ENCODE measurements around the gene PCDHB1. TPM values are rescaled to one million over a fixed set of nuclear protein-coding genes. Genes with fewer than 3 reads are reported as not detected.

Gene PCDHB1
- total and polyA plus RNA-seq, 5 experiments from 2014 or later, result not detected

DNA sequence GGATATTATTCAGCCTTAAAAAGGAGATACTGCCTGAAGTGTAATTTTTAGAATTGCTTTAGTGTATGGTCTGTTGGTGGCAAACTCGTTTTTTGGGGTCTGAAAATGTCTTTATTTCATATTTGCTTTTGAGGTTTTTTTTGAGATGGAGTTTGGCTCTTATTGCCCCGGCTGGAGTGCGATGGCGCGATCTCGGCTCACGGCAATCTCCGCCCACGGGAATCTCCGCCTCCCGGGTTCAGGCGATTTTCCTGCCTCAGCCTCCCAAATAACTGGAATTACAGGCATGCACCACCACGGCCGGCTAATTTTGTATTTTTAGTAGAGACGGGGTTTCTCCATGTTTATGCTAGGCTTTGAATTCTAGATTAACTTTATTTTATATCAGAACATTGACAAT lies 20.2 kb upstream of the PCDHB1 start:
- Mint-ChIP-seq H3K36me3 (no peaks in the 10 kb centered on the region), H3K9me3 (peaks cover 0 to 4% (median 0%) of the 10 kb centered on the region in 9 donors), H3K27ac (no peak overlapping the region), H3K27me3 (peaks cover 0 to 11% (median 4%) of the 10 kb centered on the region in 5 donors), H3K4me3 (no peak overlapping the region), H3K4me1 (no peaks in the 10 kb centered on the region)
- POLR2A ChIA-PET, result no interaction called here
- ATAC-seq, result no peak
- DNase-seq, result no peak

DNA sequence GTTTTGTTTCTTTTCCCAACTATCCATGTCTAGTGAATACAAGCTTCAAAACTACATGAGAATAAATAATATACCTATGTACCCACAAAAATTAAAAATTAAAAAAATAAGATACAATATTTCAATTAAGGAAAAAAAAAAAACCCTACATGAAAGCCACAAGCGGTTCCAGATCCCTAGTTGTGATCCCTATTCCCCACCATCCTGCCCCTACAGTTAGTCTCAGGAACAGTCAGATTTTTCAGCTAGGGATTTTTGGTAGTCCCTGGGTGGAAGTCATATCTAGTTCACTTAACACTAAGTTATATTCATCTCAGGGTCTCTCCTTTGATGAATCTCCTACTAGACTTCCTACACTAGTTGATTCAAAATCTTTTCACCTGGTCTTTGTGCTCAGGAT lies 18.5 kb upstream of the PCDHB1 start:
- POLR2A ChIA-PET, result no interaction called here
- no peaks in the 10 kb centered on the region for H3K4me1 Mint-ChIP-seq
- no peak overlapping the region for H3K4me3 Mint-ChIP-seq
- ATAC-seq, result no peak
- no peak for DNase-seq
- H3K36me3 Mint-ChIP-seq, result no peaks in the 10 kb centered on the region
- peaks cover 0 to 21% (median 6%) of the 10 kb centered on the region in 5 donors for H3K27me3 Mint-ChIP-seq
- peaks cover 0 to 11% (median 2%) of the 10 kb centered on the region in 9 donors for H3K9me3 Mint-ChIP-seq
- no peak overlapping the region for H3K27ac Mint-ChIP-seq

DNA sequence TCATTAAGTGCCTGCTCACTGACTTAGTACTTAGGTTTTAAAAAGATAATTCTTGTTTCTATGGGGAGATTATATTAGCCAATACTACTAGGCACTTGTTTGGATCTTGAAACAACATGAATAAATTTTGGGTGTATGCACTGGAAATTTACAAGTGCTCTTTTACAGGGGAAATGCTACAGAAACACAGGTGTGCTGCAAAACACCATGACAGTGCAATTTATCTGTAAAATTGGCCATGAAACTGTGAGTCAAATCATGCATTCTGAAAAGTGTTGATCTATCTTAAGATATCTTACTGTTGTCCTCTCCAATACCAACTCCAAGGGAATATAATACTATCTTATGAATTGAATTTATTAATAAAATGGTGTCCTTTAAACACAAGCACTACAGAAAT lies 12.1 kb upstream of the PCDHB1 start:
- H3K4me1 Mint-ChIP-seq, result no peaks in the 10 kb centered on the region
- H3K27ac Mint-ChIP-seq, result no peak overlapping the region
- H3K36me3 Mint-ChIP-seq, result no peaks in the 10 kb centered on the region
- no peak for DNase-seq
- ATAC-seq, result no peak
- POLR2A ChIA-PET, result no interaction called here
- peaks cover 0 to 18% (median 7%) of the 10 kb centered on the region in 9 donors for H3K9me3 Mint-ChIP-seq
- H3K27me3 Mint-ChIP-seq, result peaks cover under 1 to 29% (median 12%) of the 10 kb centered on the region in 5 donors
- H3K4me3 Mint-ChIP-seq, result no peak overlapping the region

DNA sequence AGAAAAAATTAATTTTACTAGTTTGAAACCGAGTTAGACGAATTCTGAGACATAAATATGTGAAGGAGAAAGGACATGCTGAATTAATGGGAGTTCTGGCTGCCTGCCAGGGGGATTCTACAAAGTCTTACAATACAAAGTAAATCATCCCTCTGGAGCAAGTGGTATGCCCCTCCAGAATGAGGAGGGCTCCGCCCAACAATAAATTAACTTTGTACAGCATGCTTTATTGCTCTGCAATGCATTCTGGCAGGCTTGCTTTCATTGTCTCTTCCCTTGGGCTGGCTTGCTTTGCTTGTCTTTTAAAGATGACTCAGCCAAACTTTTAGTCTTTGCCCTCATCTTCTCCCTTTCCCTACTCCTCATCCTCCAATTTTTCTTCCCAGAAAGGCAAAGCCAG lies 11.7 kb upstream of the PCDHB1 start:
- H3K4me3 Mint-ChIP-seq, result no peak overlapping the region
- H3K36me3 Mint-ChIP-seq, result peaks cover 0 to 4% (median 0%) of the 10 kb centered on the region in 3 donors
- H3K9me3 Mint-ChIP-seq, result peaks cover 0 to 18% (median 8%) of the 10 kb centered on the region in 9 donors
- no peak for DNase-seq
- H3K4me1 Mint-ChIP-seq, result no peaks in the 10 kb centered on the region
- POLR2A ChIA-PET, result no interaction called here
- no peak overlapping the region for H3K27ac Mint-ChIP-seq
- peaks cover 5 to 33% (median 15%) of the 10 kb centered on the region in 5 donors for H3K27me3 Mint-ChIP-seq
- no peak for ATAC-seq

DNA sequence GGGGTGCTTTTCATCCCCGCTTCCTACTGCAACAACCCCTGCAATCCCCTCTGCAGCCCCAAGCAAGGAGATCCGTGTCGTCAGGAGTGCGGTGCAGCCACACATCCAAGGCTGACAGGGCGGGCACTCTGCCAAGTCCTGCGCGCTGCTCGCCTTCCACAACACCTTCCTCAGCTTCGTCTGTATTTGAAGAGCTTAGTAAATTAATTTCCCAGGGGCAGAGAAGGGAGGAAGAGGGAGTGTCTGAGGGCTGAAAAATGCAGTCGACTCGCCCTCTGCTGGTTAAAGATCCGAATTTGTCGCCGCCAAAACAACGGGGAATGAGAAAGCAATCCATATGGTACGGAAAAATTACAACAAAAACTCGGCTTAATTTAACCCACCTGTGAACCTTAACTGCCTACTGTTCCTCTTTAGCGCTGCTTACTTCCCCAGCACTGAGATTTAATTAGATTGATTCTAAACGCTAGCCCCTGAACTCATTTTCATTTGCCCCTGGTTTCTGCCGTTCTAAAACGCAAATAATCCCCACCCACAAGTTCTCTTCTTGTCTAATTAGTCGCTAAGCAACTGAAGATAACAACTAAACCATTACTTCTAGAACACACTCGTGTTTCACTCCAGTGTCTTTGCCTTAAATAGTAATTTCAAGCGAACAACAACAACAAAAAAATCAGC lies 10.9 kb upstream of the PCDHB1 start:
- Mint-ChIP-seq H3K4me1 (no peaks in the 10 kb centered on the region), H3K9me3 (peaks cover 3 to 23% (median 9%) of the 10 kb centered on the region in 9 donors), H3K27ac (no peak overlapping the region), H3K27me3 (peaks cover 11 to 34% (median 13%) of the 10 kb centered on the region in 5 donors), H3K36me3 (peaks cover 0 to 11% (median 0%) of the 10 kb centered on the region in 3 donors), H3K4me3 (no peak overlapping the region)
- ATAC-seq (no peak), DNase-seq (no peak)
- POLR2A ChIA-PET, result no interaction called here

DNA sequence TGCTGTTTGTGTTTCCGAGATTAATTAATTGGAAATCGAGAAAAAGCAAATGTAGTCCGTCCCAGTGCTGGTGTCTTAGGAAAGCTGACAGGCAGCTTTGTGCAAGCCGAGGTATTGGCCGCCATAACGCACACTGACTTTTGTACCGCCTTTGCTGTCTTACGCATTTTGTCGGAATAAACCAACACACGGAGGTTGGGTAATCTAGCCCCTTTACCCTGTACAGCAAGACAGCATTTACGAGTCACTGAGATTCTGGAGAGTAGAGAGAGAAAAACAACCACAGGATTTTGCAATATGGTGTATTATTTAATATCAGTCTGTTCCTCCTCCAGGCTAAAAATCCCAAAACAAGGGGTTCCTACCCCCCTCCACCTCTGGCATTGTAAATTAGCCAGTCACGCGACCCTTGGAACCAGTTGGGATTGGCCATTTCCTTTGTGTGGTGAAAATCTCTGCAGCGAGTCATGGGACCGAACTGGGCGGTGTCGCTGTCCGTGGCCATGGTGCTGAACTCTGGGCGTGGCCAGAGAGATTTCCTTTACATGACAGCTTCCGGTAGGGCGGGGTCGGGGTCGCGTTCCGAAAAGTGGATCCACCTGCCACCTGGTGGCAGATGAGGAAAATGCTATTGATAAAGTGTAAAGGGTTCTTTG lies 10.3 kb upstream of the PCDHB1 start:
- Mint-ChIP-seq H3K27me3 (peaks cover 12 to 34% (median 17%) of the 10 kb centered on the region in 5 donors), H3K36me3 (peaks cover 0 to 11% (median 0%) of the 10 kb centered on the region in 3 donors), H3K4me3 (no peak overlapping the region), H3K9me3 (peaks cover 3 to 28% (median 9%) of the 10 kb centered on the region in 9 donors), H3K4me1 (no peaks in the 10 kb centered on the region), H3K27ac (no peak overlapping the region)
- POLR2A ChIA-PET, result no interaction called here
- peak in 1 of 2 donors; percentile 56 for ATAC-seq
- DNase-seq, result peak; percentile 19 to 76 (median 58)

DNA sequence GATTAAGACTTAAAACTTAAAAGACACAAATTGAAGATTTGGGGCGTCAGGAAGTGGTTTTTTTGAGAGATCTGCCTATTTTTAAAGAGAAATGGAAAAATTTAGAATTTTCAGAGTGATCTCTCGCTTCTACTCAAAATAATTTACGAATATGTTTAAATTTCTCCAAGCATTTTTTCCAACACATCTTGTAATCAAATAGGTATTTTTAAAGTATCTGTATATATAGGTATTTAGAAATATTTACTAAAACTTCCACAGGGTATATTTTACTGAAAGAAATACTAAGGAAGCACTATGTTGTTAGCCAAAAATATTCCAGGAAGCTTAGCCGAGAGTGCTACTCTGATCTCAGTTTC lies 9.8 kb upstream of the PCDHB1 start:
- peaks cover 0 to 11% (median 2%) of the 10 kb centered on the region in 3 donors for H3K36me3 Mint-ChIP-seq
- no peak overlapping the region for H3K4me3 Mint-ChIP-seq
- H3K9me3 Mint-ChIP-seq, result peaks cover 4 to 28% (median 10%) of the 10 kb centered on the region in 9 donors
- no peaks in the 10 kb centered on the region for H3K4me1 Mint-ChIP-seq
- POLR2A ChIA-PET, result no interaction called here
- no peak overlapping the region for H3K27ac Mint-ChIP-seq
- peaks cover 12 to 34% (median 19%) of the 10 kb centered on the region in 5 donors for H3K27me3 Mint-ChIP-seq
- ATAC-seq (no peak), DNase-seq (no peak)

DNA sequence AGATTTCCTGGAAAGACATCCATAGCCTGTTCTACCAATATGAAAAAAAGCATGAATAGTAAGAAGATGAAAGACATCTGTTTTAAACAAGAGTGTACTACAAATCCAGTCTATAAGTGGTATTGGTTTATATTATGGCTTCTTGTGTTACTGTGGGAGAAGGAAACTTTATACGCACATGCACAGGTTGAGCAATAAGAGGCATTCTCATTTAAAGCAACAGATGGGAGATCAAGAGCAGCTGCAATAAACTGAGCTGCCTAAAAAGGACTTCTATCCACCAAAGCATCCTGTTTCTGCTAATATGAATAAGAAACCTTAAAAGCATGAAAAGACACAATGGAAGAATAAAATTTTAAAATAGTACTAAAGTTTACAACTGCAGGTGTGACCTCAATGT lies 8.6 kb upstream of the PCDHB1 start:
- H3K9me3 Mint-ChIP-seq, result peaks cover 4 to 28% (median 9%) of the 10 kb centered on the region in 9 donors
- DNase-seq (no peak), ATAC-seq (no peak)
- H3K36me3 Mint-ChIP-seq, result peaks cover 0 to 11% (median 3%) of the 10 kb centered on the region in 3 donors
- H3K27me3 Mint-ChIP-seq, result peaks cover 15 to 39% (median 21%) of the 10 kb centered on the region in 5 donors
- no peaks in the 10 kb centered on the region for H3K4me1 Mint-ChIP-seq
- H3K27ac Mint-ChIP-seq, result no peak overlapping the region
- POLR2A ChIA-PET, result no interaction called here
- H3K4me3 Mint-ChIP-seq, result no peak overlapping the region

DNA sequence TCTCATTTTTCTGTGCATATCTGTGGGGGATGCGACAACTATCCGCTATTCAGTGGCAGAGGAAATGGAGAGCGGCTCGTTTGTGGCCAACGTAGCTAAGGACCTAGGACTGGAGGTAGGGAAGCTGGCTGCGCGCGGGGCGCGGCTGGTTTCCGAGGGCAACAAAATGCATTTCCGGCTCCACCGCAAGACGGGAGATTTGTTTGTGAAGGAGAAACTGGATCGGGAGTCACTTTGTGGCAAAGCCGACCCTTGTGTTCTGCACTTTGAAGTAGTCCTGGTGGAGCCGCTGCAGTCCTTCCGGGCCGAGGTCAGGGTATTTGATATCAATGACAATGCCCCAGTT lies 320 bp downstream of the PCDHB1 start:
- no peak for DNase-seq
- peaks cover 0 to 38% (median 22%) of the 10 kb centered on the region in 9 donors for H3K9me3 Mint-ChIP-seq
- POLR2A ChIA-PET, result no interaction called here
- H3K36me3 Mint-ChIP-seq, result peaks cover 2 to 38% (median 4%) of the 10 kb centered on the region in 3 donors
- peak overlapping the region in 1 of 10 donors; percentile 19 for H3K27ac Mint-ChIP-seq
- peaks cover 29 to 74% (median 41%) of the 10 kb centered on the region in 5 donors for H3K27me3 Mint-ChIP-seq
- H3K4me1 Mint-ChIP-seq, result peaks cover 3 to 15% (median 5%) of the 10 kb centered on the region in 4 donors
- peak overlapping the region; percentile 62 to 89 (median 78) for H3K4me3 Mint-ChIP-seq
- ATAC-seq, result no peak

DNA sequence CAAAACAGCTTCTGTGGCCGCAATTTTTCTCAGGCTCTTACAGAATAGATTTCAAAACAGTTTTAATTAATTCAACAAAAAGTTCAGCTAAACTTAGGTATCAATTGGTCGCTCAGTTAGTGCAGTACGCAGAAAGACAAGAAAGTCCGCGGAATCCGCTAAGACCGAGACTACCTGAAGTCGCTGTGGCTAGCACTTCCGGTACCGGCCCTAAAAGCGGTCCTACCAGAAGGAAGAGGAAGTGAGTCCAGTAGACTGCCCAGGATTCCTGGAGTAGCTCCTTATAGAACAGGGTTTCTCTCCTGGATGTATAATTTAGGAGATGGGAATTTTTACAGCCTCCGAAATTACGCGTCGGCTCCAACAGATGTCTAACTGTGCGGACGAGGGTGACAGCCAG lies 26.7 kb downstream of the PCDHB1 start:
- H3K36me3 Mint-ChIP-seq, result peaks cover 0 to 5% (median 4%) of the 10 kb centered on the region in 3 donors
- no peak overlapping the region for H3K27ac Mint-ChIP-seq
- no peak for DNase-seq
- H3K27me3 Mint-ChIP-seq, result peaks cover 21 to 55% (median 29%) of the 10 kb centered on the region in 5 donors
- ATAC-seq, result no peak
- H3K4me3 Mint-ChIP-seq, result peak overlapping the region in 2 of 10 donors; percentile 15 to 38
- H3K9me3 Mint-ChIP-seq, result peaks cover 0 to 31% (median 17%) of the 10 kb centered on the region in 9 donors
- POLR2A ChIA-PET, result no interaction called here
- no peaks in the 10 kb centered on the region for H3K4me1 Mint-ChIP-seq

DNA sequence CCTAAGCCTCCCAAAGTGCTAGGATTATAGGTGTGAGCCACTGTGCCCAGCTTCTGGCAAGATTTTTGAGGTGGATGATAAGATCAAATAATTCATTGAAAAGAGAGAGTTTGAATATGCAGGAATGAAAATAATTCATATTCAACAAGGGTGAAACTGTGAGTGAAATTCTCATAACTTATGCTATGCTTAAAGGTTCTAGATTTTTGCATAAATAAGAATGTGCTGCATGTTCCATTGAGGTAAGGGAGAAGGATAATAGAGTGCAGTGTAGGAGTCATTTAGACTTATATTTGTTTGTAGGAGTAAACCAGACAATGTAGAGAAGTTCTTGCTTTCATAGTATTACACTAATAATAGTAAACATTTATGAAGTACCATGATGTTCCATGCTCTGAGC lies 31.1 kb downstream of the PCDHB1 start:
- H3K9me3 Mint-ChIP-seq, result peaks cover 0 to 42% (median 25%) of the 10 kb centered on the region in 9 donors
- POLR2A ChIA-PET, result no interaction called here
- no peak for ATAC-seq
- H3K36me3 Mint-ChIP-seq, result peaks cover 2 to 16% (median 14%) of the 10 kb centered on the region in 3 donors
- H3K4me3 Mint-ChIP-seq, result no peak overlapping the region
- DNase-seq, result no peak
- no peak overlapping the region for H3K27ac Mint-ChIP-seq
- peaks cover 28 to 48% (median 34%) of the 10 kb centered on the region in 5 donors for H3K27me3 Mint-ChIP-seq
- H3K4me1 Mint-ChIP-seq, result peaks cover 5 to 8% (median 6%) of the 10 kb centered on the region in 4 donors

DNA sequence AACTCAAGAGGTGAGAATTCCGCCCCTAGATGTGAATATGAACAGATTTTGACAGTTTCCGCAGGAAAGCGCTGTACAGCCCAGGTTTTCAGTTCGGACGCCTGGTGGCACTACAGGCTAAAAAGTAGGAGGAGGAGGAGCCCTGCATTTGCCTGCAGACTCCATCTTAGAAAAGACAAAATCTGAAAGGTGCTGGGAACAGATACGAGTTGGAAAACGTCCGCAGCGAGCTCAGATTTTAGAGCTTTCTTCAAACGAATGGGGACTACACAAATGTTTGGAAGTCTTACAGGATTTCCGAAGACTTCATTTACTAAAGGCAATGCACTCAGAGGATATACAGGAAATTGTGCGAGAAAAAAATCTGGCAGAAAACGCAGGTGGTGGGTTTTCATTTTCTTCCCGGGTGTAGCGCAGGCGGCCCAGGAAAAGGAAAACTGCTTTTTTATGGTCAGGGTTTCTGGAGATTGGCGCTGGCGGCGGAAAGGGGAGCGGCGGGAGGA lies 33.4 kb downstream of the PCDHB1 start:
- Mint-ChIP-seq H3K4me3 (peak overlapping the region; percentile 76 to 94 (median 90)), H3K36me3 (peaks cover 2 to 19% (median 18%) of the 10 kb centered on the region in 3 donors), H3K9me3 (peaks cover 0 to 53% (median 23%) of the 10 kb centered on the region in 9 donors), H3K4me1 (peaks cover 5 to 8% (median 6%) of the 10 kb centered on the region in 4 donors), H3K27me3 (peaks cover 29 to 52% (median 32%) of the 10 kb centered on the region in 5 donors), H3K27ac (peak overlapping the region in 8 of 10 donors; percentile 31 to 87 (median 77))
- ATAC-seq (peak; percentile 85 to 91), DNase-seq (peak in 9 of 10 donors; percentile 3 to 65 (median 35))
- POLR2A ChIA-PET, result no interaction called here

All from naive thymus-derived CD8-positive, alpha-beta T cell (primary cell).